ENCODE measurements around the gene SMIM44.

SMIM44 gene

DNA sequence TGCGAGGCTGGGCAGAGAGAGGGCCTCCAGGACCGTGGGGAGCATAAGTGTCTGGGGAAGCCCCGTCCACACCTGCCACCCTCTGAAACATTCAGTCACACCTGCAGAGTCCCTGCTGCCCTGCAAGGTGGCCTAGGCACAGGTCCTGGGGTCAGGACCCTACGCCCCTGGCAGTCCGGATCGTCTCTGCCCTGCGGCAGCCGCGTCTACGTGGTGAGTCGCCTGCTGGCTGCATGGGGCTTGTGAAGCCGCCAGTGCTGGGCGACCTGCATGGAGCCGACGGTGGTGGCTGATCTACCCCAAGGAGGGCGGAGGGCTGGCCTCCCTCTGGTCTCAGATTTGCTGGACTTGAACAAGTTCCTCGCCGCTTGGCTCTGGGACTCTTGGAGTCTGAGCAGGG is 35.9 kb upstream of the SMIM44 start:
- no peak for TF ChIP-seq SNAI2 (CRISPR knock-in tag; IDR thresholded peaks at IDR 0.05)
- no peak for TF ChIP-seq GLIS3 (CRISPR knock-in tag; IDR thresholded peaks at IDR 0.05)
- no peak for TF ChIP-seq TCF4 (CRISPR knock-in tag; IDR thresholded peaks at IDR 0.05; ENCODE audit: borderline replicate concordance)
- no peak for ATAC-seq

DNA sequence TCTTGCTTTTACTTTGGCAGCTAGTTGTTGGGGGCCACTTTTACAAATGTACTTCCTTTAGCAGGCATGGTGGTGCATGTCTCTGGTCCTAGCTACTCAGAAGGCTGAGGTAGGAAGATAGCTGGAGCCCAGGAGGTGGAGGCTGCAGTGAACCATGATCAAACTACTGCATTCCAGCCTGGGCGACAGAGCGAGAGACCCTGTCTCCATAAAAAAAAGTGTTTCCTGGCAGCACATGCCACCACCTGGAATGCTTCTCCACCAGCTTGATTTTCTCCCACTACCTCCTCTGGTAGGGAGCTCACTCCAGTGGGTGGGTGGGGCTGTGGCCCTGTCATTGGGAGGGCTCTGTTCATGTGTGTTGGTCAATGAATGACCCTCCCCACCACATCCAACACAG is 35.4 kb upstream of the SMIM44 start:
- no peak for ATAC-seq
- TF ChIP-seq SNAI2 (CRISPR knock-in tag; IDR thresholded peaks at IDR 0.05) (no peak), RARB (CRISPR knock-in tag; IDR thresholded peaks at IDR 0.05) (no peak), OSR1 (CRISPR knock-in tag; IDR thresholded peaks at IDR 0.05) (no peak), GLIS3 (CRISPR knock-in tag; IDR thresholded peaks at IDR 0.05) (no peak), ARNTL (CRISPR knock-in tag; IDR thresholded peaks at IDR 0.05; ENCODE audit: borderline replicate concordance, low read depth) (no peak), ISL1 (CRISPR knock-in tag; IDR thresholded peaks at IDR 0.05) (no peak), ZFP30 (CRISPR knock-in tag; IDR thresholded peaks at IDR 0.05) (no peak), TCF4 (CRISPR knock-in tag; IDR thresholded peaks at IDR 0.05; ENCODE audit: borderline replicate concordance) (no peak), ZNF8 (CRISPR knock-in tag; IDR thresholded peaks at IDR 0.05) (no peak), ZNF565 (CRISPR knock-in tag; conservative IDR thresholded peaks at IDR 0.05; ENCODE audit: low read depth) (no peak), PPARA (CRISPR knock-in tag; IDR thresholded peaks at IDR 0.05; ENCODE audit: borderline replicate concordance) (no peak), CSRNP3 (CRISPR knock-in tag; IDR thresholded peaks at IDR 0.05) (no peak), ZNF70 (CRISPR knock-in tag; IDR thresholded peaks at IDR 0.05) (no peak), CSDC2 (CRISPR knock-in tag; IDR thresholded peaks at IDR 0.05) (no peak), PATZ1 (CRISPR knock-in tag; IDR thresholded peaks at IDR 0.05; ENCODE audit: borderline replicate concordance) (no peak)
- TF ChIP-seq, protein P1, sequence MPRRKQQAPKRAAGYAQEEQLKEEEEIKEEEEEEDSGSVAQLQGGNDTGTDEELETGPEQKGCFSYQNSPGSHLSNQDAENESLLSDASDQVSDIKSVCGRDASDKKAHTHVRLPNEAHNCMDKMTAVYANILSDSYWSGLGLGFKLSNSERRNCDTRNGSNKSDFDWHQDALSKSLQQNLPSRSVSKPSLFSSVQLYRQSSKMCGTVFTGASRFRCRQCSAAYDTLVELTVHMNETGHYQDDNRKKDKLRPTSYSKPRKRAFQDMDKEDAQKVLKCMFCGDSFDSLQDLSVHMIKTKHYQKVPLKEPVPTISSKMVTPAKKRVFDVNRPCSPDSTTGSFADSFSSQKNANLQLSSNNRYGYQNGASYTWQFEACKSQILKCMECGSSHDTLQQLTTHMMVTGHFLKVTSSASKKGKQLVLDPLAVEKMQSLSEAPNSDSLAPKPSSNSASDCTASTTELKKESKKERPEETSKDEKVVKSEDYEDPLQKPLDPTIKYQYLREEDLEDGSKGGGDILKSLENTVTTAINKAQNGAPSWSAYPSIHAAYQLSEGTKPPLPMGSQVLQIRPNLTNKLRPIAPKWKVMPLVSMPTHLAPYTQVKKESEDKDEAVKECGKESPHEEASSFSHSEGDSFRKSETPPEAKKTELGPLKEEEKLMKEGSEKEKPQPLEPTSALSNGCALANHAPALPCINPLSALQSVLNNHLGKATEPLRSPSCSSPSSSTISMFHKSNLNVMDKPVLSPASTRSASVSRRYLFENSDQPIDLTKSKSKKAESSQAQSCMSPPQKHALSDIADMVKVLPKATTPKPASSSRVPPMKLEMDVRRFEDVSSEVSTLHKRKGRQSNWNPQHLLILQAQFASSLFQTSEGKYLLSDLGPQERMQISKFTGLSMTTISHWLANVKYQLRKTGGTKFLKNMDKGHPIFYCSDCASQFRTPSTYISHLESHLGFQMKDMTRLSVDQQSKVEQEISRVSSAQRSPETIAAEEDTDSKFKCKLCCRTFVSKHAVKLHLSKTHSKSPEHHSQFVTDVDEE (CRISPR knock-in tag; IDR thresholded peaks at IDR 0.05) = no peak
- TF ChIP-seq, protein P2, sequence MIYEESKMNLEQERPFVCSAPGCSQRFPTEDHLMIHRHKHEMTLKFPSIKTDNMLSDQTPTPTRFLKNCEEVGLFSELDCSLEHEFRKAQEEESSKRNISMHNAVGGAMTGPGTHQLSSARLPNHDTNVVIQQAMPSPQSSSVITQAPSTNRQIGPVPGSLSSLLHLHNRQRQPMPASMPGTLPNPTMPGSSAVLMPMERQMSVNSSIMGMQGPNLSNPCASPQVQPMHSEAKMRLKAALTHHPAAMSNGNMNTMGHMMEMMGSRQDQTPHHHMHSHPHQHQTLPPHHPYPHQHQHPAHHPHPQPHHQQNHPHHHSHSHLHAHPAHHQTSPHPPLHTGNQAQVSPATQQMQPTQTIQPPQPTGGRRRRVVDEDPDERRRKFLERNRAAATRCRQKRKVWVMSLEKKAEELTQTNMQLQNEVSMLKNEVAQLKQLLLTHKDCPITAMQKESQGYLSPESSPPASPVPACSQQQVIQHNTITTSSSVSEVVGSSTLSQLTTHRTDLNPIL (CRISPR knock-in tag; IDR thresholded peaks at IDR 0.05; ENCODE audit: low read depth) = no peak

DNA sequence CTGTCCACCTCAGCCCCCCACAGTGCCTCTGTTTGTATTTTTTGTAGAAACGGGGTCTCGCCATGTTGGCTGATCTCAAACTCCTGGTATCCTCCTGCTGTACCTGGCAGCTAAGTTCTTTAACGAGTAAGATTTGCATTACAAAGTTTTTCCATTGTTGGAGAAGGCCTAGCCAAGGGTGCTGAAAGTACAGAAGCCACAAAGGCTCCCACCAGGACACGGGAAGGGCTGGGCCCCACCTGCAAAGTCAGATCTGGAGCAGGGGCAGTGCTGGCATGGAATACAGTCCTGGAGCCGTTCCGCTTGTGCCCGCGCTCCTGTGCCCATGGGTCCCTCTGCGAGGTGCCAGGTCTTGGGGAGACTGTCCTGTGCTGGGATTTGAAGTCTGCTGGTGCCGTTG is 35.0 kb upstream of the SMIM44 start:
- no peak for ATAC-seq
- TF ChIP-seq BACH2 (CRISPR knock-in tag; IDR thresholded peaks at IDR 0.05; ENCODE audit: borderline replicate concordance) (no peak), ISL1 (CRISPR knock-in tag; IDR thresholded peaks at IDR 0.05) (no peak), TCF4 (CRISPR knock-in tag; IDR thresholded peaks at IDR 0.05; ENCODE audit: borderline replicate concordance) (no peak), ZFP3 (CRISPR knock-in tag; IDR thresholded peaks at IDR 0.05) (no peak), ZNF565 (CRISPR knock-in tag; conservative IDR thresholded peaks at IDR 0.05; ENCODE audit: low read depth) (no peak), POU6F1 (CRISPR knock-in tag; IDR thresholded peaks at IDR 0.05; ENCODE audit: borderline replicate concordance, low read depth) (no peak)

DNA sequence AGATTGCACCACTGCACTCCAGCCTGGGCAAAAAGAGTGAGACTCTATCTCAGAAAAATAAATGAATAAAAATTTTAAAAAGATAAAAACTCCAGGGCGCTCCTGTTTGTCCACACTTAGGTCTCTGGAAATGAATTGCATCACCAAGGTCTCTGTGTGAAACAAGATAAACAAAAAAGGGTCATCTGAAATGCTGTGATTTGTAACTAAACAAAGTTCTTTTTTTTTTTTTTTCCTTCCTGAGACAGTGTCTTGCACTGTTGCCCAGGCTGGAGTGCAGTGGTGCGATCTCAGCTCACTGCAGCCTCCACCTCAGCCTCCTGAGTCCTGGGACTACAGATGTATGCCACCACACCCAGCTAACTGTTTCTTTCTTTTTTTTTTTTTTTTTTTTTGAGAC is 34.4 kb upstream of the SMIM44 start:
- ATAC-seq = no peak
- TF ChIP-seq ESRRG (CRISPR knock-in tag; IDR thresholded peaks at IDR 0.05) (no peak), SNAI2 (CRISPR knock-in tag; IDR thresholded peaks at IDR 0.05) (no peak), POU6F1 (CRISPR knock-in tag; IDR thresholded peaks at IDR 0.05; ENCODE audit: borderline replicate concordance, low read depth) (no peak), PATZ1 (CRISPR knock-in tag; IDR thresholded peaks at IDR 0.05; ENCODE audit: borderline replicate concordance) (no peak), BACH2 (CRISPR knock-in tag; IDR thresholded peaks at IDR 0.05; ENCODE audit: borderline replicate concordance) (no peak), ISL1 (CRISPR knock-in tag; IDR thresholded peaks at IDR 0.05) (no peak), ZC3H10 (CRISPR knock-in tag; IDR thresholded peaks at IDR 0.05) (no peak), ARNTL (CRISPR knock-in tag; IDR thresholded peaks at IDR 0.05; ENCODE audit: borderline replicate concordance, low read depth) (no peak), ZNF70 (CRISPR knock-in tag; IDR thresholded peaks at IDR 0.05) (no peak), CSDC2 (CRISPR knock-in tag; IDR thresholded peaks at IDR 0.05) (no peak), ZFP3 (CRISPR knock-in tag; IDR thresholded peaks at IDR 0.05) (no peak), RARB (CRISPR knock-in tag; IDR thresholded peaks at IDR 0.05) (no peak), TOX (CRISPR knock-in tag; IDR thresholded peaks at IDR 0.05; ENCODE audit: borderline replicate concordance) (no peak), OSR1 (CRISPR knock-in tag; IDR thresholded peaks at IDR 0.05) (no peak)

Data from SK-N-SH treated with all-trans-retinoic acid at 6 μM for 48 hours (cell line).